Skin of body (tissue), 2 donors: Measurements from ENCODE around the gene CAPN14. TPM values are rescaled to one million over a fixed set of nuclear protein-coding genes. Genes with fewer than 3 reads are reported as not detected.

Source experiments
- DNase-seq: peaks from one replicate; lab custom pipeline; 2025; lab: John Stamatoyannopoulos, UW
- total RNA-seq: library from RNA; depleted of rRNA; stranded (reverse); fragments of >200 nt; gene quantifications from one replicate; pipeline ENCODE4 v1.2.3, GENCODE V29; 2014

CAPN14 gene, protein sequence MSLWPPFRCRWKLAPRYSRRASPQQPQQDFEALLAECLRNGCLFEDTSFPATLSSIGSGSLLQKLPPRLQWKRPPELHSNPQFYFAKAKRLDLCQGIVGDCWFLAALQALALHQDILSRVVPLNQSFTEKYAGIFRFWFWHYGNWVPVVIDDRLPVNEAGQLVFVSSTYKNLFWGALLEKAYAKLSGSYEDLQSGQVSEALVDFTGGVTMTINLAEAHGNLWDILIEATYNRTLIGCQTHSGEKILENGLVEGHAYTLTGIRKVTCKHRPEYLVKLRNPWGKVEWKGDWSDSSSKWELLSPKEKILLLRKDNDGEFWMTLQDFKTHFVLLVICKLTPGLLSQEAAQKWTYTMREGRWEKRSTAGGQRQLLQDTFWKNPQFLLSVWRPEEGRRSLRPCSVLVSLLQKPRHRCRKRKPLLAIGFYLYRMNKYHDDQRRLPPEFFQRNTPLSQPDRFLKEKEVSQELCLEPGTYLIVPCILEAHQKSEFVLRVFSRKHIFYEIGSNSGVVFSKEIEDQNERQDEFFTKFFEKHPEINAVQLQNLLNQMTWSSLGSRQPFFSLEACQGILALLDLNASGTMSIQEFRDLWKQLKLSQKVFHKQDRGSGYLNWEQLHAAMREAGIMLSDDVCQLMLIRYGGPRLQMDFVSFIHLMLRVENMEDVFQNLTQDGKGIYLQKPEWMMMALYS
- 0.49 TPM for total RNA-seq

DNA sequence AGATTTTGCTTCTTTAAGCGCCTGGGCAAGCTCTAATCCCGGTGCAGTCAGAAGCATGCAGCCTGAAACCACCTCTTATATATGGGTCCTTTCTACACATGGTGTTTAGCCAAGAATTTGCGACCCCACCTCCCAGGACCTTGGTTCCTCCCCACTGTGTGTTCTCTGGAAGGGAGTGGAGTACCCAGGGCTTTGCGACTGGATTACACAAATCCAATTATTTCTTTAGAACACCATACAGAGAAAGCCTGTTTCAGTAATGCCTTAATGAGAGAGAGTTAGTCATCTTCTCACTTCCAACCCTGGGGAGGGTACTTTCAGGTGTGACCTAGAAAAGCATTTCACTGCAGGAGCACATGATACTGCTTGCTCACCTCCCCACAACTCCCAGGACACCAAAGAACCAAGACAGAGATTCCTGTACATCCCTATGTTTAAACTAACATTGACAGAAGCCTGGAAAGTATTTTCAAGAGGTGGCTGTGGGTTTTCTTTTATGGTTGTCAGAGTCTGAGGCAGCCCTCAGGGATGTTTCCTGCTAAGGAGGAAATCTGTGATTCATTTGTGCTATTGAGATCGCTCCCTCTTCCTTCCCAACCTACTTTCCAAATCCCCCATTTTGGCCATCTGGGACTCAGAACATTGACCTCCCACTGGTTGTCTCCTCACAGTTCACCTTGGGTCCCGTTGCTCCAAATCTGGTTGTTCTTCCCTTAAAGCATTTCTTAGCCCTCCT is at the start of gene CAPN14:
Gene CAPN14, minus strand, starts transcription at position 51 of the 736 bp plus-strand sequence. CDS start 12,068 bp downstream, outside the sequence.
- DNase-seq: no peak

DNA sequence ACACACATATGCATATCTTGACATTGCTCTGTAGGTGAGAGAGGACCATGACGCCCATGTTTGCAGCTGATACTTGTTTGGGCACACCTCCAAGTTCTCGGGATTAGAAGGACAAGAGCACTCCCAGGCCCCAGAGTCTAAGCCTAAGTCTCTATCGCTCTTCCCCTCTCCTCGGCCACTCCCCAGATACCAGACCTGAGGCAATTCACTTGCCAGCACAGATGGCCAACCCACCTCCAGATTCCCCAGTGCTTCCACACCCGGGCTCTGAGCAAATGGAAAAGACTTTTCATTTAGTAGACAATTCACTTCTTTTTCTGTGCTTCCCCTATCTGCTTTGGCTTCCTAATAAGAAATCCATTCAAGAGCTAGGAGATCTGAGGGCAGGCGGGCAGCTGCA is 49.5 kb upstream of the CAPN14 start:
- DNase-seq: no peak

DNA sequence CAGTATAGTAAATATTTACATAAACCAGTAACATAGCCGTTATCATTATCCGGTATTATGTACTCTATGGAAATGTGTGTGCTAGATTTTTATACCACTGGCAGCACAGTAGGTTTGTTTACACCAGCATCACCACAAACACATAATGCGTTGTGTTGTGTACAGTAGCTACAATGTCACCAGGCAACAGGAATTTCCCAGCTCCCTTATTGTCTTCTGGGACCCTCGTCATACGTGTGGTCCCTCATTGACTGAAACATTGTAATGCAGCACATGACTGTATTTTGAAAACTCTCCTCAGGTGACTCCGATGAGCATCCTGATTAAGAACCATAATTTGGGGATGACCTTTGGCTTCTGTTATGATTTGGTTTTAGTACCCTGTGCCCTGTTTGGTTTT is 47.9 kb upstream of the CAPN14 start:
- DNase-seq: no peak

DNA sequence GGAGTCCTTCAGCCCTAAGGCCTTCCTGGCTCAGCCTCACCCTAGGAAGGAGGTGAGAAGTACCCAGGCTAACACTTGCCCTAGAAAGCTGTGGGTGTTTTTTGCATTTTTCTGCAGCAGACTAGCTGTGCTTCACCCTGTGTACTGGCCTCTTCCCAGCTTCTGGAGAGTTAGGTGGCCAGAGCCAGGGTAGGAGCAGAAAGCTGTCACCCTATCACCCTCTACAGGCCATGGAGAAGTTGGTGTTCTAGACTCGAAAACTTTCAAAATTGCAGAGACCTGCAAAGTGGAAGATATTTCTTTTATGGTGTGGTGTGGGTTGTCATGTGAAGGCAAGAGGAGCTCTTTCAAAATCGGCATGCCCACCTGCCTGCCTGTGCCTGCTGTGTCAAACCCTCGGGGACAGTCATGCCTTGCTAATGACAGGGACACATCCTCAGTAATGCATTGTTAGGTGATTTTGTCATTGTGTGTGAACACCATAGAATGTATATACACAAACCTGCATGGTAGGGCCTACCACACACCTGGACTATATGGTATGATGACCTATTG is 46.4 kb upstream of the CAPN14 start:
- no peak for DNase-seq

DNA sequence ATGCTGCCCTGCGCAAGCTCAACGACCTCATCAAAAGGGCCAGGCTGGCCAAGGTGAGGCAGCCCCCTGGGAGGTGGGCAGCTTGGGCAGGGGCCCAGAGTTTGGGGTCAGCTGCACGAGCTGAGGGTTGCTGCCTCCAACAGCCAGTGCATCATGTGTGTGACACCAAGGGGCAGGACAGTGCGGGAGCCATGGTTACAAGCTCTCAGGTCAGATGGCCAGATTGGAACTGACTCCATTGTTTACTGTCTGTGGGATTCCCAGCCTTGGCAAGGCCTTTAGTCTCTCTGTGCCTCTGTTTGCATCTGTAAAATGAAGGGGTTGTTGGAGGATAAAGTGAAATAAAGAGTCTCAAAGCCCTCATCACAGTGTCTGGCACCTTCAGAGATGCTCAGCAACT is 43.6 kb upstream of the CAPN14 start:
- no peak for DNase-seq

DNA sequence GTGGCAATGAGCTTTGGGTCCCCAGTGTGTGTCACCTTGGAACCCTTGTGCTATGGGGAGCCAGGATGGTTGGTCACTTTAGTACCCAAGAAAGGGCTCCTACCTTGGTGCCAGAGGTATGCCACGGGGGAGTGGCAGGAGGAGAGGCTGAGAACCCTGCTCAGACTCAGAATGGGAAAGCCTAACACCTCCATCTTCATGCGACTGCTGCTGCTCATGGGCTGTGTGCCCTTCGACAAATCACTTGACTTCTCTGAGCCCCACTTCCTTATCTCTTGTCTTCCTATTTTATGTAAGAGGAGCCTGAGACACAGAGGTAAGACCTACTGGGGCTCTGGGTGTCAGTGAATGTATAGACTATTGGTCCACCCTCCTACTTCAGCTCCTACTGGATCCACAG is 41.8 kb upstream of the CAPN14 start:
- no peak for DNase-seq

DNA sequence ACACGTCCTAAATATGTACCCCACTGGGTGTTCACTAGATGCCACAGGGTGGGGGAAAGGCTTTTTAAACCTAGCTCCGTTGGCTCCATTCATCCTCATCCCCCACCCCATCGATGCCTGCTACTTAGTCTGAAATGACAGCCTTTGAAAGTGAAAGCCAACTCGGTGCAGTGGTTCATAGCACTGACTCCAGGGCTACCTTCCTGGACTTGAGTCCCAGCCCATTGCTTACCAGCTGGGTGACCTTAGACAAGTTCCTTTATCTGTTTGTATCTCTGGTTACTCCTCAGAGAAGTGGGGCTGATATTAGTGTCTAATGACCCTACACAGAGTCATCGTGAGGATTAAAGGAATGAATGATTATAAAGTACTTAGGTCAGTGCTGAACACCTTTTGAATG is 41.0 kb upstream of the CAPN14 start:
- no peak for DNase-seq

DNA sequence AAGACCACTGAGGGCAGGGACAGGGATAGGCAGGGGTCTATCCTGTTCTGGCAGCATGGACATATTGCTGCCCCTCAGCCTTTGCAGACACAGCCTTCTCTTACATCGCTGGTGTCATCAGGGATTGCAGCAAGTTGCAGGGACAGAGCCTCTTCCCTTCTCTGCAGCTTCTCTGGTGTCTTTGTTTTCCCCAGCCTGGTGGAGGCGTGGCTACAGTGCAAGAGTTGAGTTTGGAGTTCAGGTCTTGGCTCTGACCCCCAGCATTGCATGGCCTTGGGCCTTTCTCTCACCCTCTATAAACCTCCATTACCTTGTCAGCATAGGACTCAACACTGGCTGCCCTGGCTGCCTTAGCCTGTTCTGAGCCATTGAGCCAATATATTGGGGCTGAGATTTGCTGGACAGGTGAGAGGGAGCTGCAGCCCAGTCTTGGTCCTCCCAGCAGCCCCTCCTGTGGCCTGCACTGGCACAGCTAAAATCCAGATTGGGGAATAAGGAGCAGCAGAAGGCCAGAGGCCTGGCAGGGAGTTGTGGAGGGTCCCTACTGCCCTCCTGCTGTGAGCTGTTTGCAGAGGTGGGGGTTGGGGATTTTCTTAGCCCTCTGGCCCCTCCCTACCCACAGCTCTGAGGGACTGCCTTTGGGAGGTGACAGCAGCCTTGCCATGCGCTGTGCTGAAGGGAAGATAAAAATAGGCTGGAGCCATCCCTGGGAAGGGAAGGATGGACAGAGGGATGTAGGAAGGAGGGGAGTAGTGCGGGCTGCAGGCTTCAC is 39.5 kb upstream of the CAPN14 start:
- no peak for DNase-seq

DNA sequence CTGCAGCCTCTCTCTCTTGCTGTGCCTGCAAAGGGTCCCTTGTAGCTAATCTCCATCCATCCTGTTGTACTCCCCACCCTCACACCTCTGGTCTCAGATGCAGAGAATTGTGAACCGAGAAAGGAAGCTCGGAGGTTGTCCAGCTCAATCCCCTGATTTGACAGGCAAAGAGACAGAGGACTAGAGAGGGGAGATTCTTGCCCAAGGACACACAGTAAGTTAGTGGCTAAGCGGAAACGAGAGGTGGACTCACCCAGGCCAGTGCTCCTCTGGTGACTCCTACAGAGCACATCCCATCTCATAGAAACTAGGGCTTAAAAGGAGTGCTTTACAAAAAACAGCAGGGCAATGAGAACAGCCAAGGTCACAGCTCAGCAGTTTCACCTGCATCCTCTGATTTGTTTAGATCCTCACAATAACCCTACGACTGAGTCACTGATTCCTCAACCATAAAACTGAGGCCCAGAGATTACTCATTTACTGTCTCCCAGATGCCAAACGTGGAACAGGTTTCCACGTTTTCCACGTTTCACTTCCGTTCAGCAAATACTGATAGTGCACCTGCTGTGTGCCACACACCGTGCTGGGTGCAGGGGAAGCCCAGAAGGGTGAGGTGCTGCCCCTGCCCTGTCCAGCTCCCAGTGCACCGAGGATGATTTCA is 38.7 kb upstream of the CAPN14 start:
- DNase-seq: no peak

DNA sequence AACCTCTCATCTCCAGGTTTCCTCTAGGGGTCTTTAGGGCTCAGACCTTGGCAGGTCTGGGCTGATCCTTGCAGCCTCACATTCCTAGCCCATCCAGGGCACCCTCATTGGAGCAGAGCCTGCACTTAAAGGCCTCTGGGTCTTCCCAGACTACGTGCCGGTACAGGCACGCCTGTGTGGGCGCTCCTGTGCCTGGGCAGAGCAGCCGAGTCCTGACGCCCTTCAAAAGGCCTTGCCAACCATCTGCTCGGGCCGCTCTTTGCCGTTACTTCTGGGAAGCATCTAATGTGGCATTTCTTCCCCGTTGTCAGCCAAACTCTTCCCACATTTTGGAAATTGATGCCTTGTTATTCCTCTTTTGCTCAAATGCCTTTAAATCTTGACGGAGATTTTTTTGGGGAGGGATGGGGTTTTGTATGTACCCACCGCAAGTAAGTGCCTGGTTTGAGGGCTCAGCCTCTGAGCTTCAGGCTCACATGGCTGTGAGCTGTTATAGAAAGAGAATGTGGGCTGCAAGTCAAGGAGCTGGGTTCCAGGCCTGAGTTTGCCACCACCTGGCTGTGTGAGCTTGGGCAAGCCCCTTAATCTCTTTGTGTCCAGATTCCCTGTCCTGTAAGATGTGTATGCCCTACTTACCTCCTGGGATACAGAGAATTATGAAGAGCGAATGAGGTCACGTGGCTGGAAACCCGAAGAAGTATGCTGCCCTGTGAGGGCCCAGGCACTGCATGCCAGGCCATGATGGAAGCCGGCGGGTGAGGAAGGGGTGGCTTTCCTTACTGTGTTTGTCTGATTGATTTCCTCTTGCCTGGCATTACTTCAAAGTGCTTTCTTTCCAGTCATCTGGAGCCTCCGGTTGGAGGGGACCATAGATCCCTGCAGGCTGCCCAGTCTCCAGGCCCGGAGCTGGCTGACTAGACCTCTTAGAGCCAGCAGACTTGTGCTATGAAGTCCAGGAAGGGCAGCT is 37.2 kb upstream of the CAPN14 start:
- no peak for DNase-seq

DNA sequence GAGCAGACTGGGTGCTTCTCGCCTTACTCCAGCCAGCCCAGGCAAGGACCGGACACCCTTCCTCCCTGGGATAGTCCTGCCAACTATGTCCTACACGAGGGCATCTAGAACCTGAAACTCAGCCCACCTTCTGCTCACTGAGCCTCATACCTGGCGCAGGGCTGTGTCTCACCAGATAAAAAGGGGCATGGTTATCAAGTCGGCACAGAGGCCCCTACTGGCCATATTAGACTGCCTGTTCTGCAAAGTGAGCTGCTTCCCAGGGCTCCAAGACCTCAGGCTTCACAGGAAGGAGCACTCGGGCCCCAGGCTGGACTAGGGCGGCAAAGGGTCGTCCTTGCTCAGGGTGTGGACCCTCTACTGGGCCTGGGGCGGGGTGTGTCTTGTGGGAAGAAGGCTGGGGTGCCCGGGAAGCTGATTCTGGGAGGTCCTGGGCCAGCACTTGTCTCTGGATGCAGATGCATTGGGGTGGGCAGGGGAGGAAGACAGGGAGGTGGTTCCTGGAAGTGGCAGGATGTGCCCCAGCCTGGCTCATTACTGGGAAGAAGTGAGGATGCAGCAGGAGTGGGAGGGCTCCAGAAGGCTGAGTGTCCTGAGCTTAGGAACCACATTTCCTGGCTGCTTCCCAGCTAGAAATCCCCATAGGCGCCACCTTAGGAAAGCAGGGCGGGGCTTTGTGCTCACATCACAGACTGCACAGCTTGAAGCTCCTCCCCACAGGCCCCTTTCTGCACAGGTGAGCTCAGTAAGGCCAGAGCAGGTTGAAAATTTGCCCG is 36.2 kb upstream of the CAPN14 start:
- DNase-seq: no peak

DNA sequence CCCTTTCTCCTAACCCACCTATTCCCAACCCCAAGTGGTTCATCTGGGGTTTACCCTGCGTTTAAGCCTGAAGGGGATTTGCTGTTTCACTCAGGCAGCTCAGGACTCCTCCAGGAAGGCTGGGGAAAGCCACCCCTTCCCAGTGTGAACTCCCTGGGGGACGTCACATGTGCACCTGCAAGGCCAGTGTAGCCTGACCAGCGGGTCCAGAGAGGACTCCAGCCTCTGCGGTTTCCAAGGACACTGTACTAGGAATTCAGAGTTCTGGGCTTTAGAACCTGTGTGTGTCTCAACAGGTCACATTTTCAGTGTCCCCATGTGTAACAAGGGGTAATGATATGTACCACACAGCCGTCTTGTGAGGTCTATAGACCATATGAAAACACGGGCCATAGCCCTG is 34.5 kb upstream of the CAPN14 start:
- no peak for DNase-seq

DNA sequence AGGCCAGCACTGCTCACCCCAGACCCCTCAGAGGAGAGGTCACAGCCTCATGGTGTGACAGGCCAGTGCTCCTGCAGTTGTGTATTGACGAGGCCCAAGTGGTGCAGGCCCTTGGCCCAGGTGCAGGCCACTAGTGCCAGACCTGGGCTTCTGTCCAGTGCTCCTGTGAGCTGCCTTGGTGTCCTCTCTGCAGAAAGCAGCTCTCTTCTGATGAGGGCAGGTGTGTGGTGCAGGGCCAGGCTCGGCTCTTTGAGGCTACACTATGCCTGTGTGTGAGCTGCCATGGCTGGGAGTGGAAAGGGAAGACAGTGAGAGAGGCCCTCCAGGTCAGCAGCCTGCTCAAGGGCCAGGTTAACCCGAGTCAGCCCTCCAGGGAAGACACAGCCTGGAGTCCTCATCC is 33.7 kb upstream of the CAPN14 start:
- DNase-seq: no peak

DNA sequence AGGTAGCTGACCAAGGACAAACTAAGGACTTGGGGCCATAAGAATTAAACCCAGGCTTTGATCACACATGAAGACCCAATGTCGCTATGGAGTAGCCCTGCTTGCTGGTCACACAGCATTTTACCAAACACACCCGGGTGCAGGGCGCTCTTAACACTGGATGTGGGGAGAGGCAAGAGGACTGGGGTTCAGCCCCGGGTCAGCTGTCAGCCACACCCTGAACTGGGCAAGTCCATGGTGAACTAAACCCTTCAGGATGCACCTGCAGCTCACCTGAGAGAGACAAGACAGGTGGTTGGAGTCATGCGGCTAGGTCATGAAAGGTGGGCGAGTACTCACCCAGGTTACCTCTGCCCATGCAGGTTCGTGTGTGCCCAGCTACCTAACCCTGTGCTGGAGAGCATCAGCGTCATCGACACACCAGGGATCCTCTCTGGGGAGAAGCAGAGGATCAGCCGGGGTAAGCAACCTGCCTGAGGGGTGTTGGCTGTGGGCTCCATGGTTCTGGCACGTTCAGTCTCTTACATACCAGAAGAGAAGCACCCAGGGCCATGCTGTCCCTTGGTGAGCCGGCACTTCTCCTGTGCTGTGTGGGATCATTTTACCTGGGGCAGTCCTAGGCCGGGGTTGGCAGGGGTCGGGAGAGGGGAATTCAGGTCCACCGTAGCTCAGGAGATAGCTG is 31.8 kb upstream of the CAPN14 start:
- DNase-seq: no peak

DNA sequence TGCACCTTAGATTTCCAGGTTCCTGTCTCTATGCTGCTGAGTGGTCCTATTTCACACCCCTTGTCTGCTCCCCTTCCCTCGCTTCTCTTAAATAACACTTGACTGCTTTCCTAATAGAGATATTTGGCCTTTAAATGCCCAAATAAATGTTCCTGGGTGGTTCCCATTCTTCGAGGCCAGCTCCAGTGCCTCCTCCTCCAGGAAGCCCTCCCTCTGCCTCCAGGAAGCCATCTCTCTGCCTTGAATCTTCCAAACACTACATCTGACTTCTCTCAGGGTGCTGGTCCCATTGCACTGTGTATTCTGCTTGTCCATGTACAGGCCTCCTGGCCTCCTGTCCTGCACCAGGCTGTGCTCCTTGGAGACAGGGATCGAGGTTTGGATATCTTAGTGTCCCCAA is 30.8 kb upstream of the CAPN14 start:
- DNase-seq: no peak

DNA sequence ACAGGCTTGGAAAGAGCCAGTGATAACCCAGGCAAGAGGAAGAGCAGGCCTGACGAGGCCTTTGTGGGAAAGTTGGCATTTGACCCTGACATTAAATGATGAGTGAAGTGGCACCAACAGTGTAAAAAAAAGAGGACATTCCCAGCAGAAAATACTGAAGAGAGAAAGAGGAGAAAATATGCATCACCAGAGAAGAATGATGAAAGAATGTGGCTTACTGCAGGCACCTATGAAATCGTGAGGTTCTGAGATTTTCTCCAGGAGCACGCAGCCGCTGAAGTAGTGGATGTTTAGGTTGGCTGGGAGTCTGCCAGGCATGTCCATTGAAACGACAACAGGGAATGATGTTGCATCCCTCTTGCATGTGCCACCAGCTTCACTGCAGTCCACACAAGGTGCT is 30.4 kb upstream of the CAPN14 start:
- no peak for DNase-seq

DNA sequence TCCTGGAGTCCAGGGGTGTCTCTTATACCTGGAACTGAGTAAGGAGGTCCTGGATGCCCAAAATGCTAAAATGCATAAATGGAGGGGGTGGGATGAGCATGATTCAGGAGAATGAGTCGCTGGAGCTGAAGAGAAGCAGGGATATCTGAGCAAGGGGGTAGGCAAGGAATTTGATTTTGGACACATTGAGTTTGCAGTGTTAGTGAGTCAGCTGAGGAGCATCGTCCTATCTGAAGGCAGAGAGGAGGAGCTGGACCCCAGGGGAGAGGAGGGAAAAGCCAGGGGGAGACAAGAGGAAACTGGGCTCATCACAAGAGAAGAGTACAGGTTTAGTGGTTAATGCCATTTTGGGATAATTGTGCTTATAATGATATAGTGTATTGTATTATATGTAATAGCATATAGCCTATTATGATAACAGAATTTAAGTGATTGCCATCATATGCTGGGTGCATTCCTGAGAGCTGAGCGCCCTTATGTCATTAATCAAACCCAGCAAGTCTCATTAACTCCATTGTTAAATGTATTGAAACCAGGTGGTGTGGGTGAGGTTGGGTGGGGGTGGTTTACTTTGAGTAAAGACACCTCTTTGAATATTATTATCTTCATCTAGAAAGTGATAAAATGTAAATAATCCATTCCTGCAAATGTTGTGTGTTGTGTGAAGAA is 29.0 kb upstream of the CAPN14 start:
- DNase-seq: no peak

DNA sequence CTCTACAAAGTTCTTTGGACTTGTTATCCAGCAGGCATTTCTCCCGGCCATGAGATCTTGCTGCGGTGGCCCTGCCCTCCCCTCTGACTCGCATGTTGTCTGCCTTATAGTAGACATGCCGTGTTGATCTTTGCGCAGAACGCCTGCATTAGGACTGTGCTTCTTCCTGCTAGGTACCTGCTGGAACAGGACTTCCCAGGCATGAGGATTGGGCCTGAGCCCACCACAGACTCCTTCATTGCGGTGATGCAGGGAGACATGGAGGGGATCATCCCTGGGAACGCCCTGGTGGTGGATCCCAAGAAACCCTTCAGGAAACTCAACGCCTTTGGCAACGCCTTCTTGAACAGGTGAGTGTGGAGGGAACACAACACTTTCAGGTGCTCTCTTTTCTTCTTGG is 26.8 kb upstream of the CAPN14 start:
- DNase-seq: no peak
